Esophagus mucosa (tissue), 1 donor: ENCODE data around the gene RAD51B. TPM values are rescaled to one million over a fixed set of nuclear protein-coding genes. Genes with fewer than 3 reads are reported as not detected.
A peak's percentile ranks its signal among the peaks of the same experiment; 100 is the strongest.

Experiments
- ATAC-seq: fragments of 200-7000 bp; cut with Tn5 transposase; one replicate; pipeline ENCODE4 v1.9.1; 2020
- total RNA-seq: library from RNA; stranded (reverse); gene quantifications from one replicate; pipeline ENCODE4 v1.2.4, GENCODE V29; 2023
- donor health status: DM: yes; HTN: yes; CAD: no.

The RAD51B gene
- total RNA-seq, 1 donor from 2014 or later: 12.2 TPM

GRCh38 chr14:68568907-68569897, 749.6 kb downstream of the RAD51B start:
- ATAC-seq: no peak

- ATAC-seq: no peak
Measured at GRCh38 chr14:68569970-68570409, 750.4 kb downstream of the RAD51B start.

GRCh38 chr14:68571114-68571591, 751.6 kb downstream of the RAD51B start:
- ATAC-seq: no peak

- ATAC-seq: no peak
Measured at GRCh38 chr14:68571928-68572525, 752.4 kb downstream of the RAD51B start.

- no peak for ATAC-seq
Measured at GRCh38 chr14:68573126-68573525, 753.5 kb downstream of the RAD51B start.

- no peak for ATAC-seq
Measured at GRCh38 chr14:68573722-68574121, 754.1 kb downstream of the RAD51B start.

GRCh38 chr14:68574461-68574860, 754.9 kb downstream of the RAD51B start:
- ATAC-seq: no peak

- no peak for ATAC-seq
Measured at GRCh38 chr14:68574906-68575305, 755.3 kb downstream of the RAD51B start.

GRCh38 chr14:68575426-68575825, 755.8 kb downstream of the RAD51B start:
- ATAC-seq: no peak

- ATAC-seq: no peak
Measured at GRCh38 chr14:68576031-68576430, 756.5 kb downstream of the RAD51B start.

- peak; percentile 16 for ATAC-seq
Measured at GRCh38 chr14:68576496-68577244, 757.1 kb downstream of the RAD51B start.

GRCh38 chr14:68577802-68578541, 758.4 kb downstream of the RAD51B start:
- ATAC-seq: peak; percentile 82

GRCh38 chr14:68578597-68578996, 759.0 kb downstream of the RAD51B start:
- ATAC-seq: no peak

GRCh38 chr14:68580096-68580645, 760.6 kb downstream of the RAD51B start:
- ATAC-seq: peak; percentile 7

- ATAC-seq: no peak
Measured at GRCh38 chr14:68580671-68581070, 761.1 kb downstream of the RAD51B start.

GRCh38 chr14:68583548-68584280, 764.1 kb downstream of the RAD51B start:
- ATAC-seq: peak; percentile 54

- peak; percentile 62 for ATAC-seq
Measured at GRCh38 chr14:68584786-68585185, 765.2 kb downstream of the RAD51B start.

- no peak for ATAC-seq
Measured at GRCh38 chr14:68585690-68586089, 766.1 kb downstream of the RAD51B start.

GRCh38 chr14:68586896-68587751, 767.5 kb downstream of the RAD51B start:
- ATAC-seq: peak; percentile 55

GRCh38 chr14:68587931-68588330, 768.4 kb downstream of the RAD51B start:
- peak; percentile 47 for ATAC-seq
